AG04450 (cell line): ENCODE data around the gene HORMAD1. TPM values are rescaled to one million over a fixed set of nuclear protein-coding genes. Genes with fewer than 3 reads are reported as not detected.

Source experiments
- CTCF ChIA-PET: fragments of 300-600, 350-600 bp; formaldehyde crosslinking; extraction: SDS; loops from one replicate; lab custom pipeline; 2022; ENCODE audit warnings: antibody characterized with exemption, inconsistent platforms; lab: Charles Lee
- POLR2A ChIA-PET: fragments of 350-600 bp; formaldehyde crosslinking; extraction: SDS; loops from one replicate; lab custom pipeline; 2021; ENCODE audit warnings: antibody characterized with exemption, inconsistent platforms; lab: Yijun Ruan, JAX
- DNase-seq: peaks from one replicate; pipeline ENCODE4 v3.0.0-alpha.2; 2011; ENCODE audit warnings: low read depth, low spot score
- H3K27ac ChIP-seq: one replicate; pipeline ENCODE4 v1.5.1; 2012; ENCODE audit warnings: low read depth, low read length, control low read depth
- H3K27me3 ChIP-seq: one replicate; pipeline ENCODE4 v1.6.0; 2012; ENCODE audit warnings: low read length; ENCODE audit not compliant: control insufficient read depth, insufficient read depth
- H3K4me3 ChIP-seq: 2 replicates; pipeline ENCODE4 v1.5.1; 2011; ENCODE audit warnings: mild to moderate bottlenecking, low read depth, low read length, control low read depth
- H3K9me3 ChIP-seq: 2 replicates; pipeline ENCODE4 v1.5.1; 2012; ENCODE audit warnings: low read length; ENCODE audit not compliant: control insufficient read depth, insufficient read depth
- polyA plus RNA-seq: library from polyadenylated mRNA; depleted of rRNA; stranded (reverse); fragments of >200 nt; gene quantifications from 2 replicates; pipeline ENCODE4 v1.2.3, GENCODE V29; 2011
- TF ChIP-seq, protein P1 (sequence below): IDR thresholded peaks from 2 replicates; pipeline ENCODE4 v1.5.1; 2011; ENCODE audit warnings: low read depth, low read length, control low read depth, inconsistent platforms

Gene HORMAD1
- polyA plus RNA-seq, 1 experiment, result not detected

DNA sequence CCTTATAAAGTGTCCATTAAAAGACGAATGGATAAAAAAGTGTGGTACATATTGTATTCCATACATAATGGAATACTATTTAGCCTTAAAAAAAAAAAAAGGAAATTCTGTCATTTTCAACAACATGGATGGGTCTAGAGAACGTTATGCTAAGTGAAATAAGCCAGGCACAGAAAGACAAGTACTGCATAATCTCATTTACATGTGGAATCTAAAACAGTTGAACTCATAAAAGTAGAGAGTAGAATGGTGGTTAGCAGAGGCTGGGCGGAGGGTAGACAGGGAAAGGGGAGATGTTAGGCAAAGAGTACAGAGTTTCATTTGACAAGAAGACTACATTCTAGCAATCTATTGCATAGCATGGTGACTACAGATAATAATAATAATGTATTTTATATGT, 42.3 kb upstream of the HORMAD1 start:
- TF ChIP-seq, protein P1, sequence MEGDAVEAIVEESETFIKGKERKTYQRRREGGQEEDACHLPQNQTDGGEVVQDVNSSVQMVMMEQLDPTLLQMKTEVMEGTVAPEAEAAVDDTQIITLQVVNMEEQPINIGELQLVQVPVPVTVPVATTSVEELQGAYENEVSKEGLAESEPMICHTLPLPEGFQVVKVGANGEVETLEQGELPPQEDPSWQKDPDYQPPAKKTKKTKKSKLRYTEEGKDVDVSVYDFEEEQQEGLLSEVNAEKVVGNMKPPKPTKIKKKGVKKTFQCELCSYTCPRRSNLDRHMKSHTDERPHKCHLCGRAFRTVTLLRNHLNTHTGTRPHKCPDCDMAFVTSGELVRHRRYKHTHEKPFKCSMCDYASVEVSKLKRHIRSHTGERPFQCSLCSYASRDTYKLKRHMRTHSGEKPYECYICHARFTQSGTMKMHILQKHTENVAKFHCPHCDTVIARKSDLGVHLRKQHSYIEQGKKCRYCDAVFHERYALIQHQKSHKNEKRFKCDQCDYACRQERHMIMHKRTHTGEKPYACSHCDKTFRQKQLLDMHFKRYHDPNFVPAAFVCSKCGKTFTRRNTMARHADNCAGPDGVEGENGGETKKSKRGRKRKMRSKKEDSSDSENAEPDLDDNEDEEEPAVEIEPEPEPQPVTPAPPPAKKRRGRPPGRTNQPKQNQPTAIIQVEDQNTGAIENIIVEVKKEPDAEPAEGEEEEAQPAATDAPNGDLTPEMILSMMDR, result no peak
- ChIA-PET POLR2A (no interaction called here), CTCF (interaction anchor here (1.5 kb wide), 1 partner anchor 202 kb away, joined by 3 read pairs; no protein-coding TSS in a partner anchor)
- Histone ChIP-seq H3K9me3 (peaks cover 7% of the 10 kb centered on the region), H3K27me3 (no peaks in the 10 kb centered on the region), H3K4me3 (no peak overlapping the region), H3K27ac (no peak overlapping the region)
- no peak for DNase-seq

DNA sequence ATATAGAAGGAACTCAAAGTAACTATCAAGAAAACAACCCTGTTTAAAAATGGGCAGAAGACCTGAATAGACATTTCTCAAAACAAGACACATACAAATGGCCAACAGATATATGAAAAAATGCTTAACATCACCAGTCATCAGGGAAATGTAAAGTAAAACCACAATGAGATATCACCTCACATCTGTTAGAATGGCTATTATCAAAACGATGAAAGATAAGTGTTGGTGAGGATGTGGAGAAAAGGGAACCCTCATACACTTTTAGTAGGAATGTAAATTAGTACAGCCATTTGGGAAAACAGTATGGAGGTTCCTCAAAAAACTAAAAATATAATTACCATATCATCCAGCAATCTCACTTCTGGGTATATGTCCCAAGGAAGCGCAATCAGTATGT, 41.9 kb upstream of the HORMAD1 start:
- Histone ChIP-seq H3K27me3 (no peaks in the 10 kb centered on the region), H3K4me3 (no peak overlapping the region), H3K27ac (no peak overlapping the region), H3K9me3 (peaks cover 7% of the 10 kb centered on the region)
- TF ChIP-seq, protein P1, result no peak
- no peak for DNase-seq
- CTCF ChIA-PET, result interaction anchor here (1.5 kb wide), 1 partner anchor 202 kb away, joined by 3 read pairs; no protein-coding TSS in a partner anchor
- POLR2A ChIA-PET, result no interaction called here

- peaks cover 7% of the 10 kb centered on the region for H3K9me3 ChIP-seq
- CTCF ChIA-PET, result no interaction called here
These were observed 41.1 kb upstream of the HORMAD1 start for GRCh38 chr1:150761801-150762200.

DNA sequence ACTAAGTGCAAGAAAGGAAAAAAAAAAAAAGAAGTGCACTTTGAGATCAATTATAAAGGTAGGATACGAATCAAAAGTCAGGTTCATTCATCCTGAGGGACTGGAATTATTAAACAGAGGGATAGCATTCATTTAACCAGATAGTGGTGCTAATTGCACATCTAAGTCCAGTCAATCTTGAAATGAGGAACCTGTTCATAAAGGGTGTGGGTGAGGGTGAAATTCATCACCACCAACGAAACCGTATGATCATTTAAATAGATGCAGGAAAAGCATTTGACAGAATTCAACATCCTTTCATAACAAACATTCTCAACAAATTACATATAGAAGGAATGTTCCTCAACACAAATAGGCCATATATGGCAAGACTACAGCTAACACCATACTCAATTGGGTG, 39.3 kb upstream of the HORMAD1 start:
- no peak for DNase-seq
- Histone ChIP-seq H3K4me3 (no peak overlapping the region), H3K27ac (no peak overlapping the region), H3K27me3 (no peaks in the 10 kb centered on the region), H3K9me3 (peaks cover 7% of the 10 kb centered on the region)
- POLR2A ChIA-PET, result no interaction called here
- CTCF ChIA-PET, result no interaction called here
- TF ChIP-seq, protein P1, result no peak

More at GRCh38 chr1:150761801-150762200, 41.1 kb upstream of the HORMAD1 start:
- Histone ChIP-seq H3K27me3 (no peaks in the 10 kb centered on the region), H3K4me3 (no peak overlapping the region), H3K27ac (no peak overlapping the region)
- TF ChIP-seq, protein P1, result no peak
- POLR2A ChIA-PET, result no interaction called here
- no peak for DNase-seq

- CTCF ChIA-PET, result no interaction called here
- TF ChIP-seq, protein P1, result no peak
- no peak overlapping the region for H3K4me3 ChIP-seq
- no peaks in the 10 kb centered on the region for H3K9me3 ChIP-seq
- POLR2A ChIA-PET, result no interaction called here
- DNase-seq, result no peak
- H3K27me3 ChIP-seq, result no peaks in the 10 kb centered on the region
- H3K27ac ChIP-seq, result no peak overlapping the region
These were observed 32.7 kb upstream of the HORMAD1 start for GRCh38 chr1:150753416-150753815.
